Epidermal melanocyte (primary cell): ENCODE data around the gene HDAC8.

ENCODE experiments used
- DNase-seq: peaks from one replicate; pipeline ENCODE4 v3.0.0; 2011; ENCODE audit warnings: low spot score; ENCODE audit not compliant: insufficient read length

The HDAC8 gene

GRCh38 chrX:72297953-72298730, 274.5 kb downstream of the HDAC8 start:
- DNase-seq: no peak

- DNase-seq: no peak
These were observed 275.7 kb downstream of the HDAC8 start for GRCh38 chrX:72296991-72297390.

DNA sequence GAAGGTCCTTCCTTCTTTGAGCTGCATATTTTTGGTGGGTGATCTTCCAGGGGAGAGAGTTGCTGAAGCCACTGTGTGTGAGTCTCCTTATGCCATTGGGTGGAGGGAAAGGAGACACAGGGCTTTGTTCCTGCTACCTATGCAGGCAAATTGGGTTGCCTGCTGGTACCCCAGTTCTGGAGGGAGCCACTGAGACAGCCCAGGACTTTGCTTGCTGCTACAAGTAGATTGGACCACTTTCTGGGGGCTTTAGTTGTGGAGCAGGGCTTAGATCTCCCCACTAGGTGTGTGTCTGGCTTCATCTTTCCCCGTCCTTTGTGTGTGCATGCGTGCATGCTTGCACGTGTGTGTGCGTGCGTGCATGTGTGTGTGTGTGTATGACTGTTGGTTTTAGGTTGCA, 276.9 kb downstream of the HDAC8 start:
- no peak for DNase-seq

GRCh38 chrX:72294497-72294896, 278.1 kb downstream of the HDAC8 start:
- DNase-seq: no peak

GRCh38 chrX:72282302-72282701, 290.3 kb downstream of the HDAC8 start:
- no peak for DNase-seq

- DNase-seq: no peak
These were observed 292.3 kb downstream of the HDAC8 start for GRCh38 chrX:72280321-72280845.
